Stimulated activated CD4-positive, alpha-beta T cell treated with anti-CD3 and anti-CD28 coated beads, Interleukin-1b, Interleukin-23, amount 100 ng/mL, for 24 hours (primary cell): ENCODE results near the gene RPS15.

Experiments
- DNase-seq, 4 experiments: peaks; one replicate each; pipeline ENCODE4 v3.0.0-alpha.2; 2020; ENCODE audit warnings: low read depth in 4 of 4, low spot score in 1 of 4

The RPS15 gene

DNA sequence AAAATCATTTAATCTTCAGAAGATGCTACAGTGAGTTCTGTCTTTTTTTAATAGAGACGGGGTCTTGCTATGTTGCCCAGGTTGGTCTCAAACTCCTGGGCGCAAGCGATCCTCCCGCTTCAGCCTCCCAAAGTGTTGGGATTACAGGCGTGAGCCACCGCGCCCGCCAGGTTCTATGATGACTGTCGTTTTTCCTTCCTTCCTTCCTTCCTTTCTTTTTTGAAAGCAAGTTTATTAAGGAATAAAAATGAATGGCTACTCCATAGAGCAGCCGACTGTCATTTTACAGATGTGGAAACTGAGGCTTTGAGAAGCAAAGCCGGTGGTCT lies 36.3 kb upstream of the RPS15 start:
- no peak for DNase-seq

DNA sequence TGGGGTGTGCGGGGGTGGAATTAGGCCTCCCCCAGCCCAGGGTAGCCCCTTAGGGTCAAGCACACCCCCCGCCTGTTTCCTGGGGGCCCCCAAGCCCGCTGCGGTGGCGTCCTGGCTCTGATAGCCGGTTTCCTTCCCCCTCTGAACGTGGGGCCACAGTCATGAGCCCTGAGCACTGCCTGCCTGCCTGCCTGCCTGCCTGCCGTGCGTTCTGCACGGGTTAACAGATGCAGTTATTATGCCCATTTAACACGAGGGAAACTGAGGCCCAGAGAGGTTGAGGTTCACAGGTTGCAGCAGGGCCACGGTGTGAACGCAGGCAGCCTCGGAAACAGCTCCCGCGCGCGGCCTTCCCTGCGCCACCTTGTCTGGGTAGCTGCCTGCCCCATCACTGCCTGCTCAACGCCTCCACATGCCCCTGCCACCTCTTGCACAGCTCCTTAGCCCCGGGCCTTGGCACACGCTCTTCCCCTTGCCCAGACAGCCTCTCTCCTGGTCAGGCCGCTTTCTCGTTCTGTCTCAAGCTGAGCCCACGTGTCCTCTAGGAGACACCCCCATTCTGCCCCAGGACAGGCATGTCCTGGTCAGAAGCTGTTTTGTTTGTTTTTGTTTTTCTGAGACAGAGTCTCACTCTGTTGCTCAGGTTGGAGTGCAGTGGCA lies 35.7 kb upstream of the RPS15 start:
- no peak for DNase-seq

- peak; percentile 92 to 98 (median 97) for DNase-seq
These were observed 31.2 kb upstream of the RPS15 start for GRCh38 chr19:1406774-1407527.

- no peak for DNase-seq
These were observed 30.5 kb upstream of the RPS15 start, which contains the start of gene DAZAP1 for GRCh38 chr19:1407528-1408299. Gene DAZAP1 (plus strand): TSS chr19:1407586. CDS start chr19:1407774, 188 bp downstream.

DNA sequence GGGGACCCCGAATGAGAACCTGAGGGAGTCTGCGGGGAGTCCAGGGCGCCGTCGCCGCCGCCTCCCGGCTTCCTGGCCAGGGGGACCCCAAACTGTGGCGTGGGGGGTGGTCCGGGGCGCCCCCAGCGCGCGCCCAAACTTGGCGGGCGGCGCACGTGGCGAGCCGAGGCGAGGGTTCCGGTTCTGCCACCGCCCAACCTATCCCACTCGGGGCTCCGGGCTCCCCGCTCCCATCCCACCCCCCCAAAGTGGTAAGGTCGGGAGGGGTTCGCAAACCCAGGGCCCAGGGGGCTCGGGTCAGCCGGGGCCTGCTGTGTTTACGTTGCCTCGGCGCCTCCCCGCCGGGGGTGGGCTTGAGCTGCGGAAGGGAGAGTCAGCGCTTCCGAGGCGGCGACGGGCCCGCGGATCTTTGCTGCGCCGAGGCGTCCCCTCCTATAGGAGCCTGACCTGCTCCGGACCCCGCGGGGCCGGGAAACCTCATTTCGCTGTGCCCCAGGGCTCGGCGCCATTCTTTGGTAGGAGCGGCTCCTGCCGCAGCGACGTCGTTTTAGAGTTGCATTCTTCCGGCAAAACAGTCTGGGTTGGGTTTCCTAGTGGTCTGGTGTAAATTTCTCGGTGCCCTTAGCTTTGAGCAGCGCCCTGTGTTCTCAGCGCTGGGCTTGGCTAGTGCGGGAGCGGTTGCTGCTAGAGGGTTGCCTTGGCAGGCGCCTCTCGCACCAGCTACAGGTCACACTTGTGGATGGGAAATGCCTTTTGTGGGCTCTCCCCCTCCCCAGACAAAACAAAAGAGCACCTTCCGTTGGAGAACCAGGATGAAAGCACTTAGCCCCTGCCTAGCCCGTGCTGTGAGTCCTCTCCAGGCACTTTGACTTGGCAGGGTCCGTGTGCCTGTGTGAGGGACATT lies 29.6 kb upstream of the RPS15 start:
- peak in 2 of 4 experiments; percentile 21 to 37 for DNase-seq

DNA sequence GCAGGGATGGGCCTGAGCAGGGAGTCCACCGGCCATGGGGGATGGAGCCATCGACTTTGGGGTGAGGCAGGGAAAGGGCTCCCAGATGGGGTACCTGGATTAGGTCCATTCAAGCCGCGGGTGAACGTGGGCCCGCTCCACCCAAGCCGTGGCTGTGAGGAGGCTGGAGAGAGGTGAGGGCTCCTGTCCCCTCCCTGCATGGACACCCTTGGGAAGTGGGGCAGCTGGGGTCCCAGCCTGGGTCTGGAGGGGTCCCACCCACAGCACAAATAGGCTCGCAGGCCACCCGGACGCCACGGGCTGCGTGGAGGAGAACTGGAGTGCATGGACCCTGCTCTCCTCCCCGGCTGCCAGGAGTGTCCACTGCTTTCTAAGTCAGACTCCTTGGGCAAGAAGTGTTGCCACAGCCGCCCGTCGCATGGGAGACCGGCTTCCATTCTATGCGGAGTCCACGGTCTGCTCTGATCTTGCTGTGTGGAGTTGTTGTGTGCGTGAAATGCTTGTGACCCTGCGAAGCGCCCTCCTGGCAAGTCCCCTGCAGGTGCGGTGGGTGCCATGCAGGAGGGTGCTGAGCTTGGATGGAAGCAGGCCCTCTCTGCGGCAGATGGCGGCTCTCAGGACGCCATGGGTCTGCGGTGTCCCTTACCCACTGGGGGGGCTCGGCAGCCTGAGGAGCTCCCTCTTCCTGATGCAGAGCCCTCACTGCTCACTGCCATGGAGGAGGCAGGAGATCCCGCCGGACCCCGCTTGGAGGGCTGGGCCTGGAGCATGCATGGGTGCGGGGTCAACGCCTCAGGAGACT lies 28.8 kb upstream of the RPS15 start:
- no peak for DNase-seq

- DNase-seq: no peak
These were observed 27.9 kb upstream of the RPS15 start for GRCh38 chr19:1410136-1410786.

GRCh38 chr19:1410789-1411188 lies 27.4 kb upstream of the RPS15 start:
- DNase-seq: no peak

- no peak for DNase-seq
These were observed 26.7 kb upstream of the RPS15 start for GRCh38 chr19:1411255-1412191.

DNA sequence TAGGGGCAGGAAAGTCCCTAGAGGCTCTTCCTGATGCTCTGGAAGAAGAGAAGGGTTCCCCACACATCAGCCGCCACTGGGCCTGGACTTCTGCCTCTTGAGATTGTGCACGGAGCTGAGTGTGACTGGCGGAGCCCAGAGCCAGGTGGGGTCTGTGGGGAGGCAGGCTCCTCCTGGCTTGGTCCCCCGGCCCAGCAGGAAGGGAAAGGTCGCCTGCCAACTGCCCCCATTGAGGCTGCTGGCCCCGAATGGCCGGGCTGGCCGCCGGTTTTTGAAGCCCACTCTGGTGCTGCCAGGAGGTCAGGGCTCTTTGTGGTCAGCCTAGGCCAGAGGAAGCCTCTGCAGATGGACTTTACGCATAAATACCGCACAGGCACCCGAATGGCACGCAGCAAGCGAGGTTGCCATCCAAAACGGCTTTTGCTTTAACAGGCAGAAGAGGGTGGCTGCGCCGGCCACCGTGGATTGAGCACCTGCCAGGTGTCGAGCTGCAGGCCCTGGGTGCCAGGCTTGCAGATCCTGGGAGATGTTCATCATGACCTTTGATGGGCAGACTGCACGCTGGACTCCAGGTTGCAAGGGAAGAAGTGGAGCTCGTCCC lies 25.8 kb upstream of the RPS15 start:
- no peak for DNase-seq

GRCh38 chr19:1412995-1413800 lies 25.0 kb upstream of the RPS15 start:
- no peak for DNase-seq

DNA sequence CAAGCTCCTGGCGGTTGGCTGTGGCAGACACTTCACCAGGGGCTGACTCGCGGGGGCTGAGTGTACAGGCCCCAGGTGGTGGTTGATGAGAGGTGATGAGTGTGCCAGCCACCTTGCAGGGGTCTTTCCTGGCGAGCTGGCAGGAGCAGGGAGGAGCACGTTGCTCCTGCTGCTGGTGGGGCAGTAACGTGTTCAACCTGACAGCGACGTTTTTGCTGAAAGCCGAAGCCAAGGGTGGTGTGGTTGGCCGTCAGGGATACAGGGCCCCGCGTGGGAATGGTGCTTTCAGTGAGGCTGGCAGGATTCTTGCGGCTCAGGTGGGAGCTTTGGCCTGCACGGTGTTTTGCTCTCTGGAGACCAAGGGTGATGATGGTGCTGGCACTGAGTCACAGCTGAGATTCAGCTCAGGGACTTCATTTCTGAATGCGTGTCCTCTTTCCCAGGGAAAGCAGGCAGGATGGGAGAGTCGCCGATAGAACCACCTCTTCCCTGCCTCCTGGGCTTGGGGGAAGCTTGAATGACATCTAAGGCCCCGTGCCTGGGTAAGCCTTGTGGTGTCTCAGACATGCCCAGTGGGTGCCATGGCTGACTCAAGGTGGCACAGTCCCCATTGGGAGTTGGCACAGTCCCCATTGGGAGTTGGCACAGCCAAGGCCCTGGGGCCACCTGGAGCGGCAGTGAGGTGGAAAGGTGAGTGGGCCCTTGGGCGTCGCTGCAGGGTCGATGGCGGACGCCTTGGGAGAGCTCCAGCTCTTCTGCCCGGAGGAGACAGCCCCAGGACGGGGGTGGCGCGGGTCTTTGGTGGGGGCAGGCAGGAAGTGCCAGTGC lies 22.0 kb upstream of the RPS15 start:
- DNase-seq: no peak

GRCh38 chr19:1417145-1417544 lies 21.1 kb upstream of the RPS15 start:
- no peak for DNase-seq

GRCh38 chr19:1417681-1418495 lies 20.3 kb upstream of the RPS15 start:
- no peak for DNase-seq

GRCh38 chr19:1418496-1418775 lies 19.8 kb upstream of the RPS15 start:
- no peak for DNase-seq
